CD4-positive, CD25-positive, alpha-beta regulatory T cell (primary cell): ENCODE results near the gene RAB7A. TPM values are rescaled to one million over a fixed set of nuclear protein-coding genes. Genes with fewer than 3 reads are reported as not detected.

Experiments
- ATAC-seq, 2 donors: fragments of 150-1000 bp; cut with Tn5 transposase; one replicate each; pipeline ENCODE4 v1.10.0; 2021; ENCODE audit warnings: low read depth in 2 of 2, moderate number of reproducible peaks in 2 of 2, moderate library complexity in 1 of 2
- DNase-seq, 3 donors: peaks; one replicate each; pipeline versions ENCODE4 v3.0.0 to v3.0.0-alpha.2; 2012 to 2022; ENCODE audit warnings: mixed read lengths in 1 of 3
- H3K27ac ChIP-seq: one replicate; pipeline ENCODE4 v1.7.0; 2013; ENCODE audit warnings: mild to moderate bottlenecking, low read length; ENCODE audit not compliant: insufficient read depth, poor library complexity, severe bottlenecking
- H3K27me3 ChIP-seq: one replicate; pipeline ENCODE4 v1.7.0; 2013; ENCODE audit warnings: low read length; ENCODE audit not compliant: control insufficient read depth, insufficient read depth
- H3K36me3 ChIP-seq: one replicate; pipeline ENCODE4 v1.7.0; 2013; ENCODE audit warnings: mild to moderate bottlenecking, low read length, moderate library complexity; ENCODE audit not compliant: control insufficient read depth, insufficient read depth
- H3K4me1 ChIP-seq: 2 replicates; pipeline ENCODE4 v1.7.0; 2013; ENCODE audit warnings: mild to moderate bottlenecking, low read length; ENCODE audit not compliant: insufficient read depth, control insufficient read depth, poor library complexity, severe bottlenecking
- H3K4me3 ChIP-seq: one replicate; pipeline ENCODE4 v1.7.0; 2013; ENCODE audit warnings: low read depth, mild to moderate bottlenecking, low read length, moderate library complexity
- H3K9me3 ChIP-seq, 2 experiments: 1 replicate in 1 of 2; 2 replicates in 1 of 2; pipeline ENCODE4 v1.7.0; 2013; ENCODE audit warnings: low read length in 2 of 2, mild to moderate bottlenecking in 1 of 2, moderate library complexity in 1 of 2; ENCODE audit not compliant: control insufficient read depth in 2 of 2
- H3K27ac Mint-ChIP-seq, 3 donors: one replicate each; pipeline ENCODE4 v1.8.0; 2020 to 2022; ENCODE audit warnings: mild to moderate bottlenecking in 3 of 3, mixed read lengths in 3 of 3, moderate library complexity in 2 of 3
- H3K27me3 Mint-ChIP-seq: one replicate; pipeline ENCODE4 v1.8.0; 2022; ENCODE audit warnings: mild to moderate bottlenecking, mixed read lengths
- H3K36me3 Mint-ChIP-seq: one replicate; pipeline ENCODE4 v1.8.0; 2020; ENCODE audit warnings: mixed read lengths
- H3K4me1 Mint-ChIP-seq, 4 donors: one replicate each; pipeline ENCODE4 v1.8.0; 2020 to 2022; ENCODE audit warnings: mixed read lengths in 4 of 4, mild to moderate bottlenecking in 1 of 4
- H3K4me3 Mint-ChIP-seq, 4 donors: one replicate each; pipeline ENCODE4 v1.8.0; 2020 to 2022; ENCODE audit warnings: mild to moderate bottlenecking in 4 of 4, mixed read lengths in 4 of 4, moderate library complexity in 3 of 4
- H3K9me3 Mint-ChIP-seq, 7 donors: one replicate each; pipeline ENCODE4 v1.8.0; 2020 to 2022; ENCODE audit warnings: mixed read lengths in 7 of 7, mild to moderate bottlenecking in 3 of 7, moderate library complexity in 2 of 7
- polyA plus RNA-seq, 4 donors: library from polyadenylated mRNA; unstranded; fragments of 300-500 nt; fragmentation: Illumina TruSeq; gene quantifications; one replicate each; pipeline ENCODE4 v1.2.3, GENCODE V29; 2021
- total RNA-seq: library from RNA; stranded (reverse); gene quantifications from one replicate; pipeline ENCODE4 v1.2.3, GENCODE V29; 2022

RAB7A gene
- total and polyA plus RNA-seq, 5 donors from 2014 or later, result 156 to 200 (median 180) TPM

- Mint-ChIP-seq H3K4me1 (no peaks in the 10 kb centered on the region), H3K27ac (peak overlapping the region in 1 of 3 donors; percentile 18), H3K9me3 (peaks cover 0 to 29% (median 7%) of the 10 kb centered on the region in 7 donors), H3K27me3 (no peaks in the 10 kb centered on the region), H3K36me3 (no peaks in the 10 kb centered on the region), H3K4me3 (no peak overlapping the region)
- Histone ChIP-seq H3K9me3 (peaks cover 20 to 28% of the 10 kb centered on the region in 2 experiments), H3K36me3 (no peaks in the 10 kb centered on the region), H3K4me1 (no peaks in the 10 kb centered on the region), H3K27me3 (no peaks in the 10 kb centered on the region), H3K4me3 (no peak overlapping the region), H3K27ac (no peak overlapping the region)
- ATAC-seq (no peak), DNase-seq (peak in 1 of 3 donors; percentile 20)
Observed at GRCh38 chr3:128863560-128863959, 137.6 kb downstream of the RAB7A start.

Other genes with a start within 250 kb of the RAB7A start
- 6.2 TPM for gene GATA2, start 233.0 kb upstream of the RAB7A start, total RNA-seq
- not detected for gene GATA2, start 233.0 kb upstream of the RAB7A start, polyA plus RNA-seq
- 94.4 TPM for gene RPN1, start 75.4 kb upstream of the RAB7A start, total RNA-seq
- gene RPN1, start 75.4 kb upstream of the RAB7A start, polyA plus RNA-seq, result 100 to 1,000 TPM; 235 to 283 (median 264) TPM
- gene ACAD9, start 153.4 kb downstream of the RAB7A start, total RNA-seq, result 46.7 TPM
- gene ACAD9, start 153.4 kb downstream of the RAB7A start, polyA plus RNA-seq, result 10 to 100 TPM; 18.0 to 26.1 (median 22.1) TPM